GM23338 (cell line): ENCODE measurements around the gene GRIN3A. TPM values are rescaled to one million over a fixed set of nuclear protein-coding genes. Genes with fewer than 3 reads are reported as not detected.

Experiments used
- ATAC-seq: fragments of 200-7000 bp; cut with Tn5 transposase; 3 replicates; pipeline ENCODE4 v1.9.1; 2020
- DNase-seq: peaks from one replicate; pipeline ENCODE4 v3.0.0-alpha.2; 2015; ENCODE audit warnings: low spot score
- H2AFZ ChIP-seq: fragments of 200-600 bp; sonication (generic); 2 replicates; pipeline ENCODE4 v1.8.0; 2016; ENCODE audit warnings: antibody characterized with exemption, mild to moderate bottlenecking, moderate library complexity
- H3F3A ChIP-seq: fragments of 200-600 bp; sonication (generic); replicated peaks from 2 replicates; pipeline ENCODE4 v1.8.0; 2017; ENCODE audit warnings: antibody characterized with exemption, mixed run types, low read depth
- H3K27ac ChIP-seq: fragments of 200-600 bp; sonication (generic); 2 replicates; pipeline ENCODE4 v1.6.1; 2016; ENCODE audit warnings: low read depth
- H3K27me3 ChIP-seq: fragments of 200-600 bp; sonication (generic); 2 replicates; pipeline ENCODE4 v1.8.0; 2016; ENCODE audit warnings: mild to moderate bottlenecking, mixed run types, moderate library complexity; ENCODE audit not compliant: insufficient read depth
- H3K36me3 ChIP-seq: fragments of 200-600 bp; sonication (generic); 2 replicates; pipeline ENCODE4 v1.8.0; 2016; ENCODE audit warnings: mild to moderate bottlenecking; ENCODE audit not compliant: insufficient read depth
- H3K4me1 ChIP-seq: fragments of 200-600 bp; sonication (generic); 2 replicates; pipeline ENCODE4 v1.8.0; 2016; ENCODE audit warnings: mild to moderate bottlenecking, moderate library complexity; ENCODE audit not compliant: insufficient read depth
- H3K4me2 ChIP-seq: fragments of 200-600 bp; sonication (generic); 2 replicates; pipeline ENCODE4 v1.7.1; 2017; ENCODE audit warnings: mixed run types
- H3K4me3 ChIP-seq: fragments of 200-600 bp; sonication (generic); 2 replicates; pipeline ENCODE4 v1.6.1; 2016; ENCODE audit warnings: mixed run types
- H3K79me2 ChIP-seq: fragments of 200-600 bp; sonication (generic); replicated peaks from 2 replicates; pipeline ENCODE4 v1.8.0; 2017; ENCODE audit warnings: mild to moderate bottlenecking; ENCODE audit not compliant: insufficient read depth
- H3K9me2 ChIP-seq: fragments of 200-600 bp; sonication (generic); 2 replicates; pipeline ENCODE4 v1.8.0; 2017; ENCODE audit not compliant: insufficient read depth
- H4K20me1 ChIP-seq: fragments of 200-600 bp; sonication (generic); replicated peaks from 2 replicates; pipeline ENCODE4 v1.8.0; 2017; ENCODE audit warnings: mild to moderate bottlenecking; ENCODE audit not compliant: insufficient read depth
- H3K27ac Mint-ChIP-seq: 2 replicates; pipeline ENCODE4 v1.8.0; 2020; ENCODE audit warnings: inconsistent platforms, mild to moderate bottlenecking, moderate library complexity, mixed read lengths
- H3K27me3 Mint-ChIP-seq: 3 replicates; pipeline ENCODE4 v1.8.0; 2022; ENCODE audit warnings: low read depth, mild to moderate bottlenecking, moderate library complexity, mixed read lengths, inconsistent platforms; ENCODE audit not compliant: insufficient read depth, poor library complexity
- H3K36me3 Mint-ChIP-seq: 3 replicates; pipeline ENCODE4 v1.8.0; 2021; ENCODE audit warnings: low read depth, mild to moderate bottlenecking, inconsistent platforms, moderate library complexity, mixed read lengths
- H3K4me1 Mint-ChIP-seq: 3 replicates; pipeline ENCODE4 v1.8.0; 2020; ENCODE audit warnings: mild to moderate bottlenecking, inconsistent platforms, mixed read lengths
- H3K4me3 Mint-ChIP-seq: 3 replicates; pipeline ENCODE4 v1.8.0; 2021; ENCODE audit warnings: moderate library complexity, mild to moderate bottlenecking, inconsistent platforms, mixed read lengths
- H3K9me3 Mint-ChIP-seq: 3 replicates; pipeline ENCODE4 v1.8.0; 2020; ENCODE audit warnings: moderate library complexity, mild to moderate bottlenecking, inconsistent platforms, mixed read lengths
- CTCF ChIP-seq, 2 experiments: fragments of 200-600 bp in 1 of 2; sonication (generic) in 1 of 2; conservative IDR thresholded peaks; 2 replicates each; pipeline versions ENCODE4 v1.5.1 to v1.6.1; 2016 to 2017; ENCODE audit warnings: antibody characterized with exemption in 2 of 2, low read depth in 2 of 2, mild to moderate bottlenecking in 2 of 2, moderate library complexity in 1 of 2
- EZH2phosphoT487 ChIP-seq: fragments of 200-600 bp; sonication (generic); IDR thresholded peaks from one replicate; pipeline ENCODE4 v1.8.1; 2018; ENCODE audit warnings: antibody characterized with exemption; ENCODE audit not compliant: unreplicated experiment
- JUNB ChIP-seq: IDR thresholded peaks from one replicate; pipeline ENCODE4 v1.6.1; 2016; ENCODE audit warnings: antibody characterized with exemption; ENCODE audit not compliant: unreplicated experiment
- STAT1 ChIP-seq: IDR thresholded peaks from one replicate; pipeline ENCODE4 v1.6.1; 2016; ENCODE audit warnings: antibody characterized with exemption; ENCODE audit not compliant: unreplicated experiment
- ZNF114 ChIP-seq: fragments of 250-450 bp; sonication (Bioruptor Pico); IDR thresholded peaks from 2 replicates; pipeline ENCODE4 v1.5.0; 2020; ENCODE audit warnings: mild to moderate bottlenecking, moderate library complexity
- ZNF331 ChIP-seq: fragments of 250-450 bp; sonication (Bioruptor Pico); IDR thresholded peaks from 2 replicates; pipeline ENCODE4 v1.5.0; 2020; ENCODE audit warnings: low read depth, mild to moderate bottlenecking, moderate library complexity
- ZNF462 ChIP-seq: fragments of 250-450 bp; sonication (Bioruptor Pico); IDR thresholded peaks from 2 replicates; pipeline ENCODE4 v1.5.0; 2020; ENCODE audit warnings: mild to moderate bottlenecking, moderate library complexity
- polyA plus RNA-seq: library from polyadenylated mRNA; unstranded; fragments of >200 nt; fragmentation: Nextera tagmentation; extraction: Ambion mirVana; gene quantifications from 2 replicates; pipeline ENCODE4 v1.2.1, GENCODE V29; 2016
- total RNA-seq: library from RNA; depleted of rRNA; stranded (reverse); fragments of >200 nt; shearing (Covaris generic); gene quantifications from 2 replicates; pipeline ENCODE4 v1.2.3, GENCODE V29; 2014

The GRIN3A gene
- total and polyA plus RNA-seq, 2 experiments from 2014 or later, result 0.03 to 0.05 TPM

GRCh38 chr9:101574731-101575333, 163.6 kb downstream of the GRIN3A start:
- Histone ChIP-seq H3K4me3 (no peak overlapping the region), H2AFZ (no peak overlapping the region), H3F3A (no peaks in the 10 kb centered on the region), H3K4me1 (peaks cover 34% of the 10 kb centered on the region), H3K27me3 (no peaks in the 10 kb centered on the region), H3K79me2 (no peaks in the 10 kb centered on the region), H3K9me2 (peaks cover 8% of the 10 kb centered on the region), H3K4me2 (no peak overlapping the region), H4K20me1 (no peaks in the 10 kb centered on the region), H3K27ac (no peak overlapping the region), H3K36me3 (no peaks in the 10 kb centered on the region)
- H3K27ac Mint-ChIP-seq, result no peak overlapping the region
- DNase-seq, result no peak
- peaks cover 5% of the 10 kb centered on the region for H3K27me3 Mint-ChIP-seq
- ATAC-seq, result no peak
- TF ChIP-seq ZNF114 (CRISPR knock-in tag) (no peak), ZNF331 (CRISPR knock-in tag) (no peak), STAT1 (no peak), ZNF462 (CRISPR knock-in tag) (no peak)
- no peaks in the 10 kb centered on the region; the same call in 2 of the 3 replicates for H3K36me3 Mint-ChIP-seq
- H3K4me3 Mint-ChIP-seq, result no peak overlapping the region
- H3K4me1 Mint-ChIP-seq, result peaks cover 36% of the 10 kb centered on the region
- no peaks in the 10 kb centered on the region for H3K9me3 Mint-ChIP-seq

- peaks cover 8% of the 10 kb centered on the region for H3K9me2 ChIP-seq
- H3K4me2 ChIP-seq, result peak overlapping the region; percentile 45; the same call in 1 of the 2 replicates
- H3K27ac ChIP-seq, result no peak overlapping the region; the same call in 1 of the 2 replicates
- no peak overlapping the region for H2AFZ ChIP-seq
- Mint-ChIP-seq H3K4me1 (peaks cover 28% of the 10 kb centered on the region), H3K27ac (peak overlapping the region; percentile 49; the same call in 1 of the 2 replicates), H3K4me3 (no peak overlapping the region), H3K27me3 (peaks cover 5% of the 10 kb centered on the region), H3K9me3 (no peaks in the 10 kb centered on the region), H3K36me3 (peaks cover 7% of the 10 kb centered on the region)
- no peaks in the 10 kb centered on the region for H3K79me2 ChIP-seq
- H4K20me1 ChIP-seq, result no peaks in the 10 kb centered on the region
- H3K4me3 ChIP-seq, result no peak overlapping the region
- H3F3A ChIP-seq, result no peaks in the 10 kb centered on the region
- no peaks in the 10 kb centered on the region for H3K36me3 ChIP-seq
- DNase-seq (peak; percentile 20), ATAC-seq (peak; percentile 57)
- no peaks in the 10 kb centered on the region for H3K27me3 ChIP-seq
- peaks cover 38% of the 10 kb centered on the region for H3K4me1 ChIP-seq
- TF ChIP-seq JUNB (no peak), ZNF331 (CRISPR knock-in tag) (no peak), CTCF (conservative IDR thresholded peaks at IDR 0.05; ENCODE audit: low read depth in 2 of 2) (no peak), STAT1 (no peak), EZH2phosphoT487 (no peak)
Observed at GRCh38 chr9:101572316-101572715, 166.1 kb downstream of the GRIN3A start.
